HG02870 (cell line): ENCODE results near the gene SLC6A11.

ENCODE experiments used
- ATAC-seq: cut with Tn5 transposase; IDR thresholded peaks from one replicate; pipeline ENCODE4 v1.9.1; 2021; ENCODE audit warnings: mild to moderate bottlenecking, moderate library complexity; ENCODE audit not compliant: unreplicated experiment

Gene SLC6A11

GRCh38 chr3:10883478-10884234 is 67.6 kb downstream of the SLC6A11 start:
- no peak for ATAC-seq

GRCh38 chr3:10887015-10887414 is 71.0 kb downstream of the SLC6A11 start:
- no peak for ATAC-seq

- no peak for ATAC-seq
These were observed 72.6 kb downstream of the SLC6A11 start for GRCh38 chr3:10888518-10889090.

- no peak for ATAC-seq
These were observed 73.4 kb downstream of the SLC6A11 start for GRCh38 chr3:10889206-10889960.

GRCh38 chr3:10890665-10891064 is 74.6 kb downstream of the SLC6A11 start:
- no peak for ATAC-seq

GRCh38 chr3:10892622-10893021 is 76.6 kb downstream of the SLC6A11 start:
- ATAC-seq, result no peak

- ATAC-seq, result no peak
These were observed 85.4 kb downstream of the SLC6A11 start for GRCh38 chr3:10901296-10901945.

GRCh38 chr3:10907262-10907661 is 91.2 kb downstream of the SLC6A11 start:
- no peak for ATAC-seq

- no peak for ATAC-seq
These were observed 94.3 kb downstream of the SLC6A11 start for GRCh38 chr3:10910367-10910766.

GRCh38 chr3:10911350-10912002 is 95.4 kb downstream of the SLC6A11 start:
- no peak for ATAC-seq

GRCh38 chr3:10912786-10913185 is 96.8 kb downstream of the SLC6A11 start:
- no peak for ATAC-seq

- ATAC-seq, result no peak
These were observed 99.3 kb downstream of the SLC6A11 start for GRCh38 chr3:10915376-10915775.

- ATAC-seq, result no peak
These were observed 101.1 kb downstream of the SLC6A11 start for GRCh38 chr3:10917176-10917575.

GRCh38 chr3:10918011-10918410 is 102.0 kb downstream of the SLC6A11 start:
- no peak for ATAC-seq

- no peak for ATAC-seq
These were observed 103.6 kb downstream of the SLC6A11 start for GRCh38 chr3:10919636-10920035.

- no peak for ATAC-seq
These were observed 109.6 kb downstream of the SLC6A11 start for GRCh38 chr3:10925436-10926255.

GRCh38 chr3:10926256-10926810 is 110.3 kb downstream of the SLC6A11 start:
- no peak for ATAC-seq

- no peak for ATAC-seq
These were observed 110.9 kb downstream of the SLC6A11 start for GRCh38 chr3:10926811-10927521.

- no peak for ATAC-seq
These were observed 111.5 kb downstream of the SLC6A11 start for GRCh38 chr3:10927551-10927950.
